GM12875 (cell line): ENCODE data around the gene ZNF506.
"Not testable (repeated sequence)": the region's sequence is repeated elsewhere in the genome, so short reads cannot be mapped to it uniquely, and the experiment has no call there.

Experiments
- H3K4me3 ChIP-seq: one replicate; pipeline ENCODE4 v1.5.1; 2011; ENCODE audit warnings: low read depth, low read length, control low read depth
- CTCF ChIP-seq: IDR thresholded peaks from 2 replicates; pipeline ENCODE4 v1.5.1; 2011; ENCODE audit warnings: low read depth, mild to moderate bottlenecking, control low read depth, inconsistent platforms, low read length, moderate library complexity, borderline replicate concordance; ENCODE audit not compliant: insufficient read depth

The ZNF506 gene

GRCh38 chr19:19776206-19777008 lies 45.1 kb downstream of the ZNF506 start:
- peak overlapping the region; percentile 82 for H3K4me3 ChIP-seq
- TF ChIP-seq CTCF, result no peak

DNA sequence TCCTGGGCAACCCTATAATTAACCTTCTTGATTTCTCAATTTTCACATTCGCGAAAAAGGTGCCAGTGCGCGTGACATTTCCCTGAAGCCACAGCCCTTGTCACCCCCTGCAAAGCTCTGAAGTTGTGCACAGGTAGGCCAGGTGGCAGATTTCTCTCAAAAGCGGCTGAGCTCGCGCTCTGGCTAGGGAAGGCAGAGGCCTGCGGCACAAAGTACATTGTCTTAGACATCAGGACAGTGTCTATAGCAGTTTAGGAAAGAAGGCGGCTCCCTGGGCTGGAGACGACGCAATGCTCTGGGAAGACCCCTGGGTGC lies 45.7 kb downstream of the ZNF506 start:
- H3K4me3 ChIP-seq, result peak overlapping the region; percentile 82
- TF ChIP-seq CTCF, result no peak

- TF ChIP-seq CTCF, result no peak
- no peak overlapping the region for H3K4me3 ChIP-seq
Observed at GRCh38 chr19:19774354-19775033, 47.1 kb downstream of the ZNF506 start.

GRCh38 chr19:19771963-19772362 lies 49.6 kb downstream of the ZNF506 start:
- H3K4me3 ChIP-seq, result not testable (repeated sequence)

- not testable (repeated sequence) for H3K4me3 ChIP-seq
Observed at GRCh38 chr19:19769971-19770370, 51.6 kb downstream of the ZNF506 start.

DNA sequence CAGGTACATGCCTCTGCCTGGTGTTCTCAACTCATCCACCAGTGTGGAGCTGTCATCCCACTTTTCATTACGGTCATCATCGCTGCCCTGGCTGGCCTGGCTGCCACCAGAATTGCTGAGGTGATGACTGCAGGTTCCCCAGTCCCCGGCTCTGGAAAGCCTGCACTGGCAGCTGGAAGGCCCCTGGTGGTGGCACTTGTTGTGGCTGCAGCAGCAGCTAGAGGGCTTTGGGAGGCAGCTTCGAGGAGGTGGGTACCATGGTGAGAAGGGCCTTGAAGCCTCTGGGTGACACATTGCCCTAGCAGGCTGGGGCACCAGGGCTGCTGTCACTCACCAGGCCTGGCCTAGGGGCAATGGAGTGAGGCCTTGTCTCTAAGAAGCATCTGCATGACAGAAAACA lies 63.4 kb downstream of the ZNF506 start:
- H3K4me3 ChIP-seq, result no peak overlapping the region
- TF ChIP-seq CTCF, result no peak

DNA sequence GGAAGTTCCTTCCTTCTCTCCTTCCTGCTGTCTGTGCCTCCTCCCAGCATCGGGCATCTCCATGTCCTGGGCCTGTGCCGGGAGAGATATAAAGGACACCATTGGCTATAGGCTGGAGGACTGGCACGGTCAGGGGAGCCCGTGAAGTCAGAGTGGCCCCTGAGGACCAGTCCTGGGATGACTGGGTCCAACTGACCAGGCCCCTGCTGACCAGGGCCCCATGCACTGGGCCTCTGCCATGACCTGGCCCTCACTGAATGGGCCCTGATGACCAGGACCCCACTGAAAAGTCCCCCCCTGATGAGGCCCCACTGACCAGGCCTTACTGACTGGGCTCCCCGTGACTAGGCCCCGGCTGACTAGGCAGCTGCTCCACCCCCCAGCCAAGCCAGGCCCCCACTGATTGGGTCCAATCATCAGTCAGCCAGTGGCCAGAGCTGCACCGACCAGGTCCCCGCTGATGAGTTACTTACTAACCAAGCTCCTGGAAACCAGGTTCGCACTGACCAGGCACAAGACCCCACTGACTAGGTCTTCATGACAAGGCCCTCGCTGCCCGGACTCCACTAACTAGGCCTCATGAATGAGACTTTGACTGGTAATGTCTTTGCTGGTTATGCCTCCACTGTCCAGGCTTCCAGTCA lies 68.7 kb downstream of the ZNF506 start:
- H3K4me3 ChIP-seq, result no peak overlapping the region
- TF ChIP-seq CTCF, result no peak

DNA sequence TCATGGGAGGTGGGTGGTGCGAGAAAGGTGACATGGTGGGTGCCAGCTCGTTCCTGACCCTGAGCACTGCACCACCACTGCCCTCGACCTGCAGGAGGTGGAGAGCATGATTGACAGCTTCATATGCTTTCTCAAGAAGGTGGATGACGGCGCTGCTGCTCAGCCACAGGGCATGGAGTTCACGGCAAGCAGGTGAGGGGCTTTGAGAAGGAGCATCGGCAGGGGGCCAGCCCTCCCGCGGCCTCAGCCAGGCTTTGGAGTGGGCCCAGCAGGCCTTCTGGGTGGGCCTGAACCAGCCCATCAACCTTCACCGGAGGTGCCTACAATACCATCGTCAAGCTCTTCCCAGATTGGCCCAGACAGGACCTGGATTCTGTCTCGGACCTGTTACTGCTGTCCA lies 69.7 kb downstream of the ZNF506 start:
- no peak overlapping the region for H3K4me3 ChIP-seq
- TF ChIP-seq CTCF, result no peak
